Keratinocyte (primary cell): ENCODE measurements around the gene PLXNB3. TPM values are rescaled to one million over a fixed set of nuclear protein-coding genes. Genes with fewer than 3 reads are reported as not detected.

ENCODE experiments used
- DNase-seq: peaks from one replicate; pipeline ENCODE4 v3.0.0-alpha.2; 2011; ENCODE audit warnings: low read depth, missing footprints, low spot score
- FAIRE-seq: peaks from 2 replicates; lab custom pipeline; 2011; peaks lifted over from hg19 to GRCh38; lab: Jason Lieb, UNC
- H2AFZ ChIP-seq: 2 replicates; pipeline ENCODE4 v1.6.0; 2012; ENCODE audit warnings: low read length, control low read depth, inconsistent platforms; ENCODE audit not compliant: control insufficient read depth
- H3K27ac ChIP-seq: 2 replicates; pipeline ENCODE4 v1.5.1; 2011; ENCODE audit warnings: low read length; ENCODE audit not compliant: control insufficient read depth, insufficient read depth
- H3K27me3 ChIP-seq: 3 replicates; pipeline ENCODE4 v1.6.0; 2011; ENCODE audit warnings: low read length; ENCODE audit not compliant: control insufficient read depth, insufficient read depth; ENCODE audit errors: extremely low read depth
- H3K36me3 ChIP-seq, 2 experiments: 2 replicates in 1 of 2; 3 replicates in 1 of 2; pipeline ENCODE4 v1.5.1; 2011; ENCODE audit warnings: low read length in 2 of 2, mild to moderate bottlenecking in 1 of 2; ENCODE audit not compliant: control insufficient read depth in 2 of 2, insufficient read depth in 2 of 2; ENCODE audit errors: extremely low read depth in 1 of 2
- H3K4me1 ChIP-seq: 3 replicates; pipeline ENCODE4 v1.5.1; 2011; ENCODE audit warnings: low read length; ENCODE audit not compliant: control insufficient read depth, insufficient read depth; ENCODE audit errors: extremely low read depth
- H3K4me2 ChIP-seq: 3 replicates; pipeline ENCODE4 v1.6.0; 2011; ENCODE audit warnings: low read depth, low read length; ENCODE audit not compliant: control insufficient read depth, insufficient read depth; ENCODE audit errors: extremely low read depth
- H3K4me3 ChIP-seq, 3 experiments: fragments of 200-600 bp in 1 of 3; sonication (generic) in 1 of 3; 2 replicates in 2 of 3; 3 replicates in 1 of 3; pipeline ENCODE4 v1.5.1; 2011 to 2016; ENCODE audit warnings: low read length in 3 of 3, mild to moderate bottlenecking in 3 of 3, control low read depth in 2 of 3, inconsistent platforms in 1 of 3, low read depth in 1 of 3, mixed read lengths in 1 of 3, mixed run types in 1 of 3, moderate library complexity in 1 of 3; ENCODE audit not compliant: control insufficient read depth in 2 of 3, insufficient read depth in 2 of 3; ENCODE audit errors: extremely low read depth in 1 of 3
- H3K79me2 ChIP-seq: 2 replicates; pipeline ENCODE4 v1.6.0; 2012; ENCODE audit warnings: low read length; ENCODE audit not compliant: control insufficient read depth, insufficient read depth
- H3K9ac ChIP-seq: 3 replicates; pipeline ENCODE4 v1.6.0; 2011; ENCODE audit warnings: low read length; ENCODE audit not compliant: control insufficient read depth, insufficient read depth; ENCODE audit errors: extremely low read depth
- H3K9me1 ChIP-seq: 3 replicates; pipeline ENCODE4 v1.6.0; 2011; ENCODE audit warnings: low read length; ENCODE audit not compliant: control insufficient read depth, insufficient read depth; ENCODE audit errors: extremely low read depth
- H3K9me3 ChIP-seq: 2 replicates; pipeline ENCODE4 v1.5.1; 2012; ENCODE audit warnings: low read depth, low read length; ENCODE audit not compliant: control insufficient read depth
- H4K20me1 ChIP-seq: 3 replicates; pipeline ENCODE4 v1.6.0; 2011; ENCODE audit warnings: low read length; ENCODE audit not compliant: control insufficient read depth, insufficient read depth; ENCODE audit errors: extremely low read depth
- EZH2 ChIP-seq: IDR thresholded peaks from one replicate; pipeline ENCODE4 v1.6.1; 2012; ENCODE audit warnings: inconsistent platforms, mild to moderate bottlenecking, low read length, moderate library complexity
- dilution Hi-C: fragments of 300-500 bp; cut with MboI; formaldehyde crosslinking; loops from one replicate; pipeline ENCODE4 v1.7.0; 2020; ENCODE audit warnings: low sequenced_read_pairs; ENCODE audit not compliant: extremely low pct_ligation_motif_present
- polyA plus RNA-seq, 5 experiments: library from polyadenylated mRNA; depleted of rRNA in 3 of 5; stranded (reverse) in 3 of 5; stranded (forward) in 1 of 5; unstranded in 1 of 5; fragments of >200 nt; gene quantifications; 1 replicate in 1 of 5; 2 replicates in 3 of 5; 3 replicates in 1 of 5; pipeline versions ENCODE4 v1.2.1 to v1.2.3, GENCODE V29; 2011 to 2012; ENCODE audit warnings: missing spikeins in 2 of 5, low read depth in 1 of 5, low replicate concordance in 1 of 5
- TF ChIP-seq, protein P1 (sequence below), 3 experiments: IDR thresholded peaks in 1 of 3; conservative IDR thresholded peaks in 1 of 3; optimal IDR thresholded peaks in 1 of 3; 2 replicates in 2 of 3; 3 replicates in 1 of 3; pipeline versions ENCODE3 to v1.5.1; 2011; ENCODE audit warnings: low read length in 3 of 3, mild to moderate bottlenecking in 3 of 3, moderate library complexity in 2 of 3, control low read depth in 1 of 3, inconsistent platforms in 1 of 3; ENCODE audit not compliant: insufficient read depth in 2 of 3; ENCODE audit errors: extremely low read depth in 1 of 3

Gene PLXNB3
- polyA plus RNA-seq, 1 donor (not counting 4 experiments of a cell fraction or from before 2014, with no cell fraction given), result 7.2 TPM

DNA sequence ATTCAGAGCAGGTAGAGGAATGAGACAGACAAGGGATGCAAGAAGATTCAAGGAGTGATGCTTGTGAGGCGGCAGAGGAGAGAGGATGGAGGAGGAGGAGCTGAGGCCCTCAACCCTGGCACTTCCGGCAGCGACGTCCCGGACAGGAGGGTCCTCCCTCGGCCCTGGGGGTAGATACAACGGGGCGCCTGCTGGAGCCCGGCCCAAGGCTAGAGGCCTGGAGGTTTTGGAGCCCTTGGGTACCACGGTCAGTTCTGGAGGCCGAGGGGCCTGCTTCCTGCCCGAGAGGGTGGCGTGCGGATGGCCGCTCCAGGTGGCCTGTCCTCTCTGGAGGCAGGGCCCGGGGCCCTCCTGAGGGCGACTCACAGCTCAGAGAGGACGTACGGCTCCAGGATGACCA, 43.9 kb downstream of the PLXNB3 start:
- no peaks in the 10 kb centered on the region for H4K20me1 ChIP-seq
- dilution Hi-C loops, result no loop called here
- no peak overlapping the region for H3K9ac ChIP-seq
- H2AFZ ChIP-seq, result no peak overlapping the region
- H3K4me1 ChIP-seq, result no peaks in the 10 kb centered on the region
- H3K36me3 ChIP-seq, result no peaks in the 10 kb centered on the region
- no peaks in the 10 kb centered on the region for H3K9me1 ChIP-seq
- no peak for DNase-seq
- H3K4me3 ChIP-seq, result no peak overlapping the region
- H3K4me2 ChIP-seq, result no peak overlapping the region
- no peaks in the 10 kb centered on the region for H3K27me3 ChIP-seq
- no peaks in the 10 kb centered on the region for H3K79me2 ChIP-seq
- no peaks in the 10 kb centered on the region for H3K9me3 ChIP-seq
- no peak overlapping the region for H3K27ac ChIP-seq
- FAIRE-seq, result no peak
- TF ChIP-seq, protein P1, sequence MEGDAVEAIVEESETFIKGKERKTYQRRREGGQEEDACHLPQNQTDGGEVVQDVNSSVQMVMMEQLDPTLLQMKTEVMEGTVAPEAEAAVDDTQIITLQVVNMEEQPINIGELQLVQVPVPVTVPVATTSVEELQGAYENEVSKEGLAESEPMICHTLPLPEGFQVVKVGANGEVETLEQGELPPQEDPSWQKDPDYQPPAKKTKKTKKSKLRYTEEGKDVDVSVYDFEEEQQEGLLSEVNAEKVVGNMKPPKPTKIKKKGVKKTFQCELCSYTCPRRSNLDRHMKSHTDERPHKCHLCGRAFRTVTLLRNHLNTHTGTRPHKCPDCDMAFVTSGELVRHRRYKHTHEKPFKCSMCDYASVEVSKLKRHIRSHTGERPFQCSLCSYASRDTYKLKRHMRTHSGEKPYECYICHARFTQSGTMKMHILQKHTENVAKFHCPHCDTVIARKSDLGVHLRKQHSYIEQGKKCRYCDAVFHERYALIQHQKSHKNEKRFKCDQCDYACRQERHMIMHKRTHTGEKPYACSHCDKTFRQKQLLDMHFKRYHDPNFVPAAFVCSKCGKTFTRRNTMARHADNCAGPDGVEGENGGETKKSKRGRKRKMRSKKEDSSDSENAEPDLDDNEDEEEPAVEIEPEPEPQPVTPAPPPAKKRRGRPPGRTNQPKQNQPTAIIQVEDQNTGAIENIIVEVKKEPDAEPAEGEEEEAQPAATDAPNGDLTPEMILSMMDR (optimal IDR thresholded peaks at IDR 0.05 in 1 of 3, IDR thresholded peaks at IDR 0.05 in 1 of 3, conservative IDR thresholded peaks at IDR 0.05 in 1 of 3; ENCODE audit: extremely low read depth in 1 of 3, insufficient read depth in 2 of 3, low read length in 3 of 3), result no peak
- no peak for TF ChIP-seq EZH2

DNA sequence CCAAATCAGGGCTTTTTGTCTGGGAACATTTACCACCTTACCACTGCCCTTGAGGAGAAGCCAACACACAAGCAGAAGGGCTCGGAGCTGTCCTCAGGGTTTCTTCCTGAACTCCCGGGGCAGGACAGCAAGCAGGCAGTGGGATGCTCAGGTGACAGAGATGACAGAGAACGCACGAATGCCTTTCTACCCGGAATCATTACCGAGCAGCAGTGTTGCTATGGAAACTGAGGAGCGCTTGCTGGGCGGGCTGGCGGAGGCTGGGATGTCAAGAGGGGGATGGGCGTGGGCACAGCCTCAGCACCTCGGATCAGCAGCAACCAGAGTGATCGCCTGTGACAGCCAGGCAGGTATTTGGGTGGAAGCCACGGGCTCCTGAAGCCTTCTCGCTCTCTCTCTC, 48.2 kb downstream of the PLXNB3 start:
- peaks cover 3% of the 10 kb centered on the region for H3K27me3 ChIP-seq
- dilution Hi-C loops, result no loop called here
- FAIRE-seq, result no peak

More for the DNA sequence above, 48.2 kb downstream of the PLXNB3 start:
- Histone ChIP-seq H3K27ac (no peak overlapping the region), H4K20me1 (no peaks in the 10 kb centered on the region), H3K4me2 (no peak overlapping the region), H3K4me1 (no peaks in the 10 kb centered on the region), H3K4me3 (no peak overlapping the region), H3K79me2 (no peaks in the 10 kb centered on the region), H3K9me1 (no peaks in the 10 kb centered on the region), H3K9ac (no peak overlapping the region), H3K9me3 (no peaks in the 10 kb centered on the region), H3K36me3 (no peaks in the 10 kb centered on the region), H2AFZ (no peak overlapping the region)
- no peak for TF ChIP-seq EZH2
- TF ChIP-seq, protein P1 (optimal IDR thresholded peaks at IDR 0.05 in 1 of 3, IDR thresholded peaks at IDR 0.05 in 1 of 3, conservative IDR thresholded peaks at IDR 0.05 in 1 of 3; ENCODE audit: extremely low read depth in 1 of 3, insufficient read depth in 2 of 3, low read length in 3 of 3), result no peak
- no peak for DNase-seq
